ENCODE data around the gene PPIL1.

DNA sequence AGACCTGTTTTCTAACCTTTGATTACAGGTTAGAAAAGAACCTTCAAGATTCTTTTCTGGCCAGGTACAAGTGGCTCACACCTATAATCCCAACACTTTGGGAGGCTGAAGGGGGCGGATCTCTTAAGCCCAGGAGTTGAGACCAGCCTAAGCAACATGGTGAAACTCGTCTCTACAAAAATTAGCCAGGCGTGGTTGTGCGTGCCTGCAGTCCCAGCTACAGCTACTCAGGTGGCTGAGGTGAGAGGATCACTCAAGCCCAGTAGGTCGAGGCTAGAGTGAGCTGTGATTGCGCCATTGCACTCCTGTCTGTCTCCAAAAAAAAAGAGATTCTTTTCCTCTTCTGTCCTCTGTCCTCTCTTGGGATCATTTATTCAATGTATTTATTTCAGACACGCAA lies 14.5 kb downstream of the PPIL1 start:
- TF ChIP-seq SIX4 (CRISPR knock-in tag; IDR thresholded peaks at IDR 0.05) (no peak), NR2F1 (CRISPR knock-in tag; IDR thresholded peaks at IDR 0.05) (no peak)

All from HepG2 (cell line).